ENCODE data around the gene AOAH. TPM values are rescaled to one million over a fixed set of nuclear protein-coding genes. Genes with fewer than 3 reads are reported as not detected.

The AOAH gene
- total and polyA plus RNA-seq, 2 of the 13 experiments (the other 11 are each of a cell fraction or from before 2014, with no cell fraction given): not detected

DNA sequence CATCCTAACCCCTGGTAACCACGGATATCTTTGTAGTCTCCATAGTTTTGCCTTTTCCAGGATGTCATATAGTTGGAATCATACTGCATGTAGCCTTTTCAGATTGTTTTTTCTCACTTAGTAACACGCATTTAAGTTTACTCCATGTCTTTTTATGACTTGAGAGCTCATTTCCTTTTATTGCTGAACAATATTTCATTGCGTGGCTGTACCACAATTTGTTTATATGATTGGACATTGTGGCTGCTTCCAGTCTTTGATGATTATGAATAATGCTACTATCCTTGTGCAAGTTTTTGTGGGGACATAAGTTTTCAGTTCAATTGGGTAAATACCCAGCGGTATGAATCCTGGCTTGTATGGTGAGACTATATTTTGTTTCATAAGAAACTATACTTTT lies 60.8 kb downstream of the AOAH start (continued):
- TF ChIP-seq ZBTB46 (CRISPR knock-in tag; IDR thresholded peaks at IDR 0.05; ENCODE audit: borderline replicate concordance): no peak

GRCh38 chr7:36661135-36661840 lies 63.0 kb downstream of the AOAH start:
- in situ Hi-C loops (cut with HindIII; ENCODE audit: extremely low pct_ligation_motif_present, low pct_unique_long_range_greater_than_20kb) (loop anchor here (25.0 kb wide), 1 partner anchor 526 kb away; no protein-coding TSS in a partner anchor), intact Hi-C loops (cut with micrococcal nuclease; ENCODE audit: unreplicated experiment) (no loop called here)
- Histone ChIP-seq H4K20me1 (ENCODE audit: insufficient read depth, low read length) (no peaks in the 10 kb centered on the region), H3K9me3 (ENCODE audit: low read length) (no peaks in the 10 kb centered on the region), H3K27ac (ENCODE audit: extremely low read length, insufficient read depth, low read length) (no peak overlapping the region), H3K4me3 (replicated peaks in 1 of 3; ENCODE audit: insufficient read depth in 1 of 3, low read depth in 2 of 3, low read length in 3 of 3) (no peak overlapping the region), H2AFZ (ENCODE audit: low read length) (no peak overlapping the region), H3K79me2 (ENCODE audit: insufficient read depth, low read length) (no peaks in the 10 kb centered on the region), H3K4me1 (ENCODE audit: insufficient read depth, low read length) (peaks cover 11% of the 10 kb centered on the region), H3K9ac (ENCODE audit: insufficient read depth, low read depth, low read length) (no peak overlapping the region), H3K36me3 (replicated peaks in 1 of 2; ENCODE audit: control insufficient read depth in 1 of 2, insufficient read depth in 2 of 2, low read length in 2 of 2) (no peaks in the 10 kb centered on the region), H3K27me3 (ENCODE audit: control insufficient read depth in 1 of 2, insufficient read depth in 2 of 2, low read length in 2 of 2) (no peaks in the 10 kb centered on the region; a peak in 1 of 5 replicates), H3K4me2 (ENCODE audit: low read depth, low read length) (no peak overlapping the region)
- ATAC-seq (no peak), DNase-seq (ENCODE audit: low spot score) (no peak), FAIRE-seq (no peak)
- POLR2A ChIA-PET: no interaction called here
- CTCF ChIA-PET (ENCODE audit: low intra/inter-chr PET ratio, low total read pairs): no interaction called here
- BruUV-seq (replicated peaks): no TSS peak
- 28% methylated on average over 7 of the region's 7 CpGs for WGBS (ENCODE audit: low lambda C conversion rate)
- TF ChIP-seq EED (CRISPR knock-in tag; IDR thresholded peaks at IDR 0.05): no peak
- TF ChIP-seq SMYD3 (CRISPR knock-in tag; IDR thresholded peaks at IDR 0.05): no peak
- TF ChIP-seq POLR2AphosphoS2 (IDR thresholded peaks at IDR 0.05; ENCODE audit: low read depth, low read length): no peak
- TF ChIP-seq, protein P1, sequence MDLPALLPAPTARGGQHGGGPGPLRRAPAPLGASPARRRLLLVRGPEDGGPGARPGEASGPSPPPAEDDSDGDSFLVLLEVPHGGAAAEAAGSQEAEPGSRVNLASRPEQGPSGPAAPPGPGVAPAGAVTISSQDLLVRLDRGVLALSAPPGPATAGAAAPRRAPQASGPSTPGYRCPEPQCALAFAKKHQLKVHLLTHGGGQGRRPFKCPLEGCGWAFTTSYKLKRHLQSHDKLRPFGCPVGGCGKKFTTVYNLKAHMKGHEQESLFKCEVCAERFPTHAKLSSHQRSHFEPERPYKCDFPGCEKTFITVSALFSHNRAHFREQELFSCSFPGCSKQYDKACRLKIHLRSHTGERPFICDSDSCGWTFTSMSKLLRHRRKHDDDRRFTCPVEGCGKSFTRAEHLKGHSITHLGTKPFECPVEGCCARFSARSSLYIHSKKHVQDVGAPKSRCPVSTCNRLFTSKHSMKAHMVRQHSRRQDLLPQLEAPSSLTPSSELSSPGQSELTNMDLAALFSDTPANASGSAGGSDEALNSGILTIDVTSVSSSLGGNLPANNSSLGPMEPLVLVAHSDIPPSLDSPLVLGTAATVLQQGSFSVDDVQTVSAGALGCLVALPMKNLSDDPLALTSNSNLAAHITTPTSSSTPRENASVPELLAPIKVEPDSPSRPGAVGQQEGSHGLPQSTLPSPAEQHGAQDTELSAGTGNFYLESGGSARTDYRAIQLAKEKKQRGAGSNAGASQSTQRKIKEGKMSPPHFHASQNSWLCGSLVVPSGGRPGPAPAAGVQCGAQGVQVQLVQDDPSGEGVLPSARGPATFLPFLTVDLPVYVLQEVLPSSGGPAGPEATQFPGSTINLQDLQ (CRISPR knock-in tag; IDR thresholded peaks at IDR 0.05): no peak
- no peak for TF ChIP-seq NR2F2 (IDR thresholded peaks at IDR 0.05; ENCODE audit: borderline replicate concordance, low read depth)
- no peak for TF ChIP-seq ELK4 (CRISPR knock-in tag; IDR thresholded peaks at IDR 0.05; ENCODE audit: borderline replicate concordance)
- TF ChIP-seq ZNF264 (CRISPR knock-in tag; IDR thresholded peaks at IDR 0.05): no peak
- no peak for TF ChIP-seq FOXM1 (CRISPR knock-in tag; IDR thresholded peaks at IDR 0.05)
- TF ChIP-seq NCOA2 (CRISPR knock-in tag; IDR thresholded peaks at IDR 0.05): no peak
- no peak for TF ChIP-seq FOSL2 (CRISPR knock-in tag; IDR thresholded peaks at IDR 0.05)
- TF ChIP-seq PHF5A (CRISPR knock-in tag; IDR thresholded peaks at IDR 0.05; ENCODE audit: low read depth, unreplicated experiment): no peak
- no peak for TF ChIP-seq CCAR2 (optimal IDR thresholded peaks at IDR 0.05; ENCODE audit: low read depth, low read length)
- no peak for TF ChIP-seq ZNF891 (CRISPR knock-in tag; IDR thresholded peaks at IDR 0.05)
- TF ChIP-seq ZNF709 (CRISPR knock-in tag; IDR thresholded peaks at IDR 0.05): no peak

All from HepG2 (cell line).